Neutrophil (primary cell): Measurements from ENCODE around the gene NTM.

Experiments used
- H3K27ac ChIP-seq: fragments of 200-600 bp; sonication (generic); 2 replicates; pipeline ENCODE4 v1.5.1; 2016; ENCODE audit warnings: mild to moderate bottlenecking, moderate library complexity
- H3K27me3 ChIP-seq: fragments of 200-600 bp; sonication (generic); 2 replicates; pipeline ENCODE4 v1.6.0; 2016; ENCODE audit warnings: mild to moderate bottlenecking
- H3K36me3 ChIP-seq: fragments of 200-600 bp; sonication (generic); 2 replicates; pipeline ENCODE4 v1.5.1; 2017
- H3K4me1 ChIP-seq, 2 experiments: fragments of 200-600 bp in 1 of 2; sonication (generic) in 1 of 2; 1 replicate in 1 of 2; 2 replicates in 1 of 2; pipeline versions ENCODE4 v1.5.1 to v1.6.1; 2013 to 2016; ENCODE audit warnings: low read depth in 1 of 2, low read length in 1 of 2, mild to moderate bottlenecking in 1 of 2, moderate library complexity in 1 of 2; ENCODE audit not compliant: control insufficient read depth in 1 of 2, insufficient read depth in 1 of 2
- H3K4me3 ChIP-seq, 2 experiments: fragments of 200-600 bp in 1 of 2; sonication (generic) in 1 of 2; 1 replicate in 1 of 2; 2 replicates in 1 of 2; pipeline ENCODE4 v1.5.1; 2013 to 2016; ENCODE audit warnings: low read depth in 1 of 2, low read length in 1 of 2, mild to moderate bottlenecking in 1 of 2, moderate library complexity in 1 of 2
- H3K9me3 ChIP-seq: fragments of 200-600 bp; sonication (generic); 2 replicates; pipeline ENCODE4 v1.5.1; 2016
- TF ChIP-seq, protein P1 (sequence below): fragments of 200-600 bp; sonication (generic); IDR thresholded peaks from 2 replicates; pipeline ENCODE4 v1.5.1; 2016; ENCODE audit warnings: antibody characterized with exemption

NTM gene

DNA sequence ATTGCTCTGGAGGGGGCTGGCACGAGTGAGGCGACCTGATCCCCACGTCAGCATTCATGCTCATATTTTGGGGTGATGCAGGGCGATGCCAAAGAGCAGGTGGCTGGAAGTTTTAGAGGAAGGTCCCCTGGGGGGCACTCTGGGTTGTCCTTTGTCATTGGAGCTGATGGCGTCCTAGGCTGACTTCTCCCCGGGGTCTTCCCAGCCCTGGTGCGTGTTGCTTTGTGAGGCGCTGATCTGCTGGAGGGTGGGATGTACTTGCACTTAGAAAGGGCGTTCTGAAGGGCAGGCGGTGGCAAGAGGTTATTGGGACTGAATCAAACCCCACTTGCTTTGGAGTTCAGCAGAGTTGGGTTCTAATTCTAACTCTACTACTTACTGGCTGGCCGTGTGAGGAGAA, 313.3 kb downstream of the NTM start:
- Histone ChIP-seq H3K27me3 (peaks cover 15% of the 10 kb centered on the region), H3K36me3 (no peaks in the 10 kb centered on the region), H3K9me3 (no peaks in the 10 kb centered on the region), H3K4me3 (no peak overlapping the region), H3K27ac (no peak overlapping the region), H3K4me1 (no peaks in the 10 kb centered on the region)
- TF ChIP-seq, protein P1, sequence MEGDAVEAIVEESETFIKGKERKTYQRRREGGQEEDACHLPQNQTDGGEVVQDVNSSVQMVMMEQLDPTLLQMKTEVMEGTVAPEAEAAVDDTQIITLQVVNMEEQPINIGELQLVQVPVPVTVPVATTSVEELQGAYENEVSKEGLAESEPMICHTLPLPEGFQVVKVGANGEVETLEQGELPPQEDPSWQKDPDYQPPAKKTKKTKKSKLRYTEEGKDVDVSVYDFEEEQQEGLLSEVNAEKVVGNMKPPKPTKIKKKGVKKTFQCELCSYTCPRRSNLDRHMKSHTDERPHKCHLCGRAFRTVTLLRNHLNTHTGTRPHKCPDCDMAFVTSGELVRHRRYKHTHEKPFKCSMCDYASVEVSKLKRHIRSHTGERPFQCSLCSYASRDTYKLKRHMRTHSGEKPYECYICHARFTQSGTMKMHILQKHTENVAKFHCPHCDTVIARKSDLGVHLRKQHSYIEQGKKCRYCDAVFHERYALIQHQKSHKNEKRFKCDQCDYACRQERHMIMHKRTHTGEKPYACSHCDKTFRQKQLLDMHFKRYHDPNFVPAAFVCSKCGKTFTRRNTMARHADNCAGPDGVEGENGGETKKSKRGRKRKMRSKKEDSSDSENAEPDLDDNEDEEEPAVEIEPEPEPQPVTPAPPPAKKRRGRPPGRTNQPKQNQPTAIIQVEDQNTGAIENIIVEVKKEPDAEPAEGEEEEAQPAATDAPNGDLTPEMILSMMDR = no peak

- H3K4me1 ChIP-seq = no peaks in the 10 kb centered on the region
- peaks cover 19% of the 10 kb centered on the region for H3K27me3 ChIP-seq
- no peaks in the 10 kb centered on the region for H3K9me3 ChIP-seq
- no peaks in the 10 kb centered on the region for H3K36me3 ChIP-seq
- no peak overlapping the region for H3K27ac ChIP-seq
- TF ChIP-seq, protein P1 = no peak
- H3K4me3 ChIP-seq = no peak overlapping the region
Observed at GRCh38 chr11:131684111-131685060, 314.0 kb downstream of the NTM start.

DNA sequence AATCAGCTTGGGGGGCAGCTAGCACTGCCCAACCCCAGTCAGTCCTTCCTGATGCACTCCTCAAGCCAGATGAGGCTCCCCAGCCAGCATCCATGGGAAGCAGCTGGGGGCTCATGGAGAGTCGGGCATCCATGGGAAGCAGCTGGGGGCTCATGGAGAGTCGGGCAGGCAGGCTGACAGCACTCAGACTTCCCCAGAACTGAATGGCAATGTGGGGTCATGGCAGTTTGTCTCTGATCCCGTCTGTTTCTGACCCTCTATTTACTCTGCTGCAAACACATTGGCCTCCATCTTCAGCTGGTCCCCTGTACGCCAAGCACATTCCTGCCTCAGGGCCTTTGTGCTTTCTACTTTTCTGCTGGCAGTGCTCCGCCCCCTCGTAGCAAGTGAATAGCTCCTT, 314.8 kb downstream of the NTM start:
- no peaks in the 10 kb centered on the region for H3K36me3 ChIP-seq
- no peaks in the 10 kb centered on the region for H3K4me1 ChIP-seq
- H3K4me3 ChIP-seq = no peak overlapping the region
- TF ChIP-seq, protein P1 = no peak
- H3K27ac ChIP-seq = no peak overlapping the region
- H3K27me3 ChIP-seq = peaks cover 25% of the 10 kb centered on the region
- H3K9me3 ChIP-seq = no peaks in the 10 kb centered on the region

GRCh38 chr11:131685906-131686305, 315.5 kb downstream of the NTM start:
- TF ChIP-seq, protein P1 = no peak
- H3K9me3 ChIP-seq = no peaks in the 10 kb centered on the region
- no peak overlapping the region for H3K27ac ChIP-seq
- no peaks in the 10 kb centered on the region for H3K36me3 ChIP-seq
- H3K27me3 ChIP-seq = peaks cover 25% of the 10 kb centered on the region
- no peaks in the 10 kb centered on the region for H3K4me1 ChIP-seq
- H3K4me3 ChIP-seq = no peak overlapping the region

DNA sequence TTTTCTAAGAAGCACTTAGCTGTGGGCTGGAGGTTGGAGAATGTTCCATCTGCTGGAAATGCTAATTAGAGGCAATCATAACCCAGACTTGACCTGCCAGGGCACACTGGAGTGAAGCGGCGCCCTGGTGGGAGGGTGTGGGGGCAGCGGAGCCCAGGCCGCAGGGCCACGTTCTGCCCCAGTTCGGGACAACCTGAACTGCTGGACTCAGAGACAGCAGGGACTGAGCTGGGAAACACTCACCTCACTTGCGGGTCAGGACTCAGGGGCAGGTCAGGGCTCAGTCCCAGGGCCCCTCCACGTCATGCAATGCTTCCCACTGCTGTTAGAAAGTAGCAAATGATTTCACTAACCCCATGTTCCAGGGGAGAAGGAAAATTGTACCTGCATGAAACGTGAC, 316.4 kb downstream of the NTM start:
- Histone ChIP-seq H3K27ac (no peak overlapping the region), H3K4me3 (no peak overlapping the region), H3K9me3 (no peaks in the 10 kb centered on the region), H3K36me3 (no peaks in the 10 kb centered on the region), H3K4me1 (no peaks in the 10 kb centered on the region), H3K27me3 (peaks cover 31% of the 10 kb centered on the region)
- TF ChIP-seq, protein P1 = no peak
